HTERT RPE-1 (cell line): ENCODE data around the gene GALNS.
"Not testable (repeated sequence)": the region's sequence is repeated elsewhere in the genome, so short reads cannot be mapped to it uniquely, and the experiment has no call there.

Experiments used
- in situ Hi-C: fragments of 300-500 bp; cut with MboI; formaldehyde crosslinking; loops from 4 replicates; pipeline ENCODE4 v1.14.3; 2020; ENCODE audit warnings: low sequenced_read_pairs

The GALNS gene, protein sequence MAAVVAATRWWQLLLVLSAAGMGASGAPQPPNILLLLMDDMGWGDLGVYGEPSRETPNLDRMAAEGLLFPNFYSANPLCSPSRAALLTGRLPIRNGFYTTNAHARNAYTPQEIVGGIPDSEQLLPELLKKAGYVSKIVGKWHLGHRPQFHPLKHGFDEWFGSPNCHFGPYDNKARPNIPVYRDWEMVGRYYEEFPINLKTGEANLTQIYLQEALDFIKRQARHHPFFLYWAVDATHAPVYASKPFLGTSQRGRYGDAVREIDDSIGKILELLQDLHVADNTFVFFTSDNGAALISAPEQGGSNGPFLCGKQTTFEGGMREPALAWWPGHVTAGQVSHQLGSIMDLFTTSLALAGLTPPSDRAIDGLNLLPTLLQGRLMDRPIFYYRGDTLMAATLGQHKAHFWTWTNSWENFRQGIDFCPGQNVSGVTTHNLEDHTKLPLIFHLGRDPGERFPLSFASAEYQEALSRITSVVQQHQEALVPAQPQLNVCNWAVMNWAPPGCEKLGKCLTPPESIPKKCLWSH

GRCh38 chr16:88856828-88857727, at the start of gene GALNS, which contains the start of gene TRAPPC2L:
Gene GALNS, minus strand, starts transcription at chr16:88856947. Its CDS starts 70 bp downstream, at chr16:88856877.
Gene TRAPPC2L, plus strand, starts transcription at chr16:88857127. Its CDS starts 24 bp downstream, at chr16:88857151.
- in situ Hi-C loops: no loop called here

GRCh38 chr16:88906020-88906419, 49.3 kb upstream of the GALNS start:
- in situ Hi-C loops: no loop called here

- in situ Hi-C loops: no loop called here
Observed at GRCh38 chr16:88905563-88905962, 48.8 kb upstream of the GALNS start.

- in situ Hi-C loops: no loop called here
Observed at GRCh38 chr16:88904676-88905365, 48.1 kb upstream of the GALNS start.

- in situ Hi-C loops: no loop called here
Observed at GRCh38 chr16:88903267-88903666, 46.5 kb upstream of the GALNS start.

DNA sequence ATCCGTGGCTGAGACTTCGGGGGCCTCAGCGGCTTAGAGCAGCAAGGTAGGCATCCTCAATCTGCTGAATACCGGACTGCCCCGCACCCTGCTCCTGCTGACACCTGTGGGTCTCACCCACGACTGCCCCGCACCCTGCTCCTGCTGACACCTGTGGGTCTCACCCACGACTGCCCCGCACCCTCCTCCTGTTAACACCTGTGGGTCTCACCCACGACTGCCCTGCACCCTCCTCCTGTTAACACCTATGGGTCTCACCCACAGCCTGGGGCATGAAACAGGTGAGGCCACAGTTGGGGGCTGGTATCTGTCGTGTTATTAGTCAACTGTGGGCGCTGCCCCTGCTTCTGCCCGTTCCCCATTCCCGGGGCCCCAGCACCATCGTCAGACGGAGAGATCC, 46.0 kb upstream of the GALNS start:
- in situ Hi-C loops: no loop called here

DNA sequence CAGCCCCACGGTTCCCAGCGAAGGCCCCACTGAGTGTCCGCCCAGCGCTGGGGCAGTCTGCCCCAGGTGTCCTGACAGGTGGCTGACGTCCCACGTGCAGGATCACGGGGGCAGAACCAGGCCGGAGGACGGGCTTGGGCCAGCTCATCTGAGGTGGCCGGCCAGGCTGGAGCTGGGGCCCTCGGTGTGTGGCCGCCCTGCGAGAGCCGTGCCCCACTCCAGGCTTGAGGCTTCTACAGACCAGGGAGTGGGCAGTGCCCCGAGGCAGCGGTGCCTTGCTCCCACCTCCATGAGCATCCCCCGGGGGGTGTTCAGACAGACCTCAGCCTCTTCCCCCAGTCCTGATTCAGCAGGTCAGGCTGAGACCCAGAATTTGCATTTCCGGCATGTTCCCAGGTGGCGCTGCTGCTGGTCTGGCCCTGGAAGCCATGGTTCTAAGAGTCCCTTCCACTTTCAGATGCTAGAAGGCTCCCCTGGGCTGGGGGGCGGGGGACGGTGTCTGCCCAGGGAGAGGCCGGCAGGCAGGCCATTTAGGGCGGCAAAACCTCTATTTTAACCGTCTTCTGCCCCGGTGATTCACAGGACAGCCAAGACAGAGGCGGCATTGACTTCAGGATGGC, 45.1 kb upstream of the GALNS start:
- in situ Hi-C loops: no loop called here

- in situ Hi-C loops: no loop called here
Observed at GRCh38 chr16:88900662-88901052, 43.9 kb upstream of the GALNS start.

- in situ Hi-C loops: no loop called here
Observed at GRCh38 chr16:88899901-88900661, 43.3 kb upstream of the GALNS start.

- in situ Hi-C loops: no loop called here
Observed at GRCh38 chr16:88897696-88898425, 41.1 kb upstream of the GALNS start.

- in situ Hi-C loops: no loop called here
Observed at GRCh38 chr16:88896238-88897070, 39.7 kb upstream of the GALNS start.

DNA sequence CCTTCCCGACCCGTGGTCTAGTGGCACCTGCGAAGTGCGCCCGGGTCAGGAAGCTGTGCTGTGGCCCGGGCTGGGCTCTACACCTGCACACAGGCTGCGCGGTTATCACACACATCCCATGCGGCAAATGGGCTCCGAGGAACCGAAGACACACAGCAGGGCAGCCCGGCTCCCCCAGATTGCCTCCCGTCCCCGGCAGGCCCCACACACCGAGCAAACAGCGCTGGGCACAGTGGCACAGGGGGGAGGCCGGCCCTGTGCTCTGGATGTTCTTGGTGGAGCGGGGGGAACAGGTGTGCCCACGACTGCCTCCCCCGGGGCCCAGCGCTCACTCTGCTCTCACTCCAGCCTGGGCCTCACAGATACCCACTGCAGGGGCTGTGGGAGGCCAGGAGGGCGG, 38.6 kb upstream of the GALNS start:
- in situ Hi-C loops: no loop called here

DNA sequence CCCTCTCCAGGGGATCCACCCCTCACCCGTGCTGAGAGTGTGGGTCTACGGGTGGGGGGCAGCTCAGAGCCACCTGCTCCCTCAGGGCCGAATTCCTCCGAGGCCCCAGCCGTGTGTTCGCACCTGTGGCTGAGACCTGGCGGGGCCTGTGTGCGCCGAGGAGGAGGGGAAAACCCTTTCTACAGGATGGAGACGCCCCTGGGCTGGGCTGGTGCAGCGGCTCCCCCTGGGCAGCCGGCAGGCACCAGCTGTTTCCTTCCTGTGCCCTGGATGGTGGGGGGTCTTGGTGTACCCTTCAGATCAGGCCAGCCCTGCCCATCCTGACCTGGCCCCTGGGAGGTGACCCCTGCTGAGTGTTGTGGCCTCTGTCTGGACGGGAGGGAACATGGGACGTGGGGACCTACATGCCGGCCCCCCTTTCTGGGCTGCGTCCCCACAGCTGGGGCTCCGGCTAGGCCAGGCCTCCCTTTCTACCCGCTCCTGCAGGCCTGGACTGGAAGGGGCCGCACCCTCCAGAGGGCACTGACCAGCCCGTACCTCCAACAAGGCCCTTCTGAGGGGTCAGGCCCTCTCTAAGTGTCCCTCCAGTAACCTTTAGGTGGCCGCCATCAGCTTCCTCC, 38.0 kb upstream of the GALNS start:
- in situ Hi-C loops: no loop called here

GRCh38 chr16:88894266-88894665, 37.5 kb upstream of the GALNS start:
- in situ Hi-C loops: not testable (repeated sequence)

GRCh38 chr16:88893127-88893968, 36.6 kb upstream of the GALNS start:
- in situ Hi-C loops: no loop called here

- in situ Hi-C loops: no loop called here
Observed at GRCh38 chr16:88892065-88892464, 35.3 kb upstream of the GALNS start.

GRCh38 chr16:88891083-88891482, 34.3 kb upstream of the GALNS start:
- in situ Hi-C loops: no loop called here
